HG03103 (cell line): ENCODE measurements around the gene ANO10.

Source experiments
- ATAC-seq: cut with Tn5 transposase; IDR thresholded peaks from one replicate; pipeline ENCODE4 v1.9.1; 2021; ENCODE audit warnings: low read depth; ENCODE audit not compliant: unreplicated experiment

Gene ANO10

DNA sequence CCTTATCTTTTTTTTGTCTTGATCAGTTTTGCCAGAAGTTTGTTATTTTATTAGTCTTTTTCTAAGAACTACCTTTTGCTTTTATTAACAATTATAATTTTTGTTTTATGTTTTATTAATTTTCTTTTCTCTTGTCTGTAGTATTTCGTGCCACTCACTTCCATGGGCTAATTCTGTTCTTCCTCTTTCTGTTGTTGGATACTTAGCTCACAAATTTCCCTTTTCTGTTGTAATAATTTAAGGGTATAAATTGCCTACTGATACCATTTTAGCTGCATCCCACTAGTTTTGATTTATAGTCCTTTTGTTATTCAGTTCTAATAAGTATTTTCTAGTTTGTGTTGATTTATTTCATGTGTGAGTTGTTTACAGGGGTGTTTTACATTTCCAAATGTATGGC is 286.8 kb downstream of the ANO10 start:
- ATAC-seq, result no peak

DNA sequence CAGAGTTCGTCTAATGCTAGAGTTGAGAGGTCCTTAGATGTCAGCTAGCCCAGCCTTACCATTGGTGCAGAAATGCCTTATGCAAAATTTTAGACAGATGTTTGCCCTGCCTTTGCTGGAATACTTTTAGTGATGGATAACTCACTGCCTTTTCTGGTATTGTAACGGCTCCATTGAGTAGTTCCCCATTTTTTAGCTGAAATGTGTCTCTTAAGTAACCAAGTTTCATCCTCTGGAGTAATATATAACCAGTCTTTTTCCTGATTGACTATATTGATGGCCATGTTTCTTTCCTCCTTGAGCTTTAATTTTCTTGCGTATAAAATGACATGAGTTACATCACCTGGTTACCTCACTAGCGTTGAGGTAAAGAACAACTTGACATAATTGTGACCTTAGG is 290.4 kb downstream of the ANO10 start:
- ATAC-seq, result no peak

- no peak for ATAC-seq
These were observed 290.8 kb downstream of the ANO10 start for GRCh38 chr3:43330981-43331380.

- no peak for ATAC-seq
These were observed 293.2 kb downstream of the ANO10 start for GRCh38 chr3:43328653-43329052.

DNA sequence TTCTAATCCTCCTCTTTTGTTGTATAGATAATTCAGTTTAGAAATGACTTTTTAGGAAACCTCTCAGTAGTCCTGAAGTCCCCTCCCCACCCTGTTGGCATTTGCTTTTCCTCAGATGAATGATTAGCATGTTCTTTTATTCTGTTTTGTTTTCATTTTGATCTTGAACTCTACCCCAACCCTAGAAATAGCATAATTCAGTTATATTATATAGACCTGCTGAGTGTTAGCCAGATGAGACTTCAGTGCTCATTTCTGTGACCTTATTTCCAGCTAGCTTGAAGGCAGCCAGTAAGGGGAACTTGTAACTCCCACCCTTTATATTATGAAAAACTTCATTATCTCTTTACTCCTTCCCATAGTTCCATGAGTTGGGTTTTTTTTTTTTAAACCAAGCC is 294.2 kb downstream of the ANO10 start:
- ATAC-seq, result peak; percentile 20

GRCh38 chr3:43326891-43327581 is 294.8 kb downstream of the ANO10 start:
- peak; percentile 70 for ATAC-seq

- no peak for ATAC-seq
These were observed 298.3 kb downstream of the ANO10 start for GRCh38 chr3:43323541-43323940.

- no peak for ATAC-seq
These were observed 301.5 kb downstream of the ANO10 start for GRCh38 chr3:43320288-43320687.

DNA sequence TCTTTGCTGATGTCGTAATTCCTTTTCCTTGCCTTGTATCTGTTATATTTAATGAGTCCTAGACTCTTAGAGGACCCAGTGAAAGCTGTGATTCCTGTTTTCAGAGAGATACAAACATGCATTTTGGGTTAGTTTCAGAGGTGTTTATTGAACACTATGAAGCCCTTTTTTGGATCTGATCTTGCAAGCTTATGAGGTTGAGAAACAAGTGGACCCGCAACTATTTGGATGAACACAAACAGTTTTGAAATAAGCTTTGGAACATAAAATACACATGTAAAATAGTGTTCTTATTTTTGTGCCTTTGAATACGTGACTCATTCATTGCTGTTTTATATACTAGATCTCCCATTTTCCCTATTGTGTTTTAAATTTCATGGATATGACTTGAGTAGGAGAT is 302.0 kb downstream of the ANO10 start:
- ATAC-seq, result no peak

DNA sequence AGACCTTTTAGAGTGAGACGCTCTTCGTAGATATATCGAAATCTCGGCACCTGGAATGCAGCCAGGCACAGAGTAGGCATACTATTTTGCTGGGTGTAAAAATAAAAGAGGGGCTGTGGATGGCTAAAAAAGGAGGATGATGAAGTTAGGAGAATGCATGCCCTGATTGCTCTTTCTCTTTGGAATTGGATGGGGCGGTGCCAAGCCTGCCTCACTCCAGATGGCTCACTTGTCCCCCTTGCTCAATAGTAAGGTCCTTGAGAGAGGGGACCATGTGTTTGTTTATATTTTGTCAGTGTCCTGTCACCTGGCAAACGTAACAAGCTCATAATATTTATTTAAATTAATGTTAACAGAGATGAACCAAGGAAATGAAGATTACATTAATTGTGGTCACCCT is 302.4 kb downstream of the ANO10 start:
- no peak for ATAC-seq

DNA sequence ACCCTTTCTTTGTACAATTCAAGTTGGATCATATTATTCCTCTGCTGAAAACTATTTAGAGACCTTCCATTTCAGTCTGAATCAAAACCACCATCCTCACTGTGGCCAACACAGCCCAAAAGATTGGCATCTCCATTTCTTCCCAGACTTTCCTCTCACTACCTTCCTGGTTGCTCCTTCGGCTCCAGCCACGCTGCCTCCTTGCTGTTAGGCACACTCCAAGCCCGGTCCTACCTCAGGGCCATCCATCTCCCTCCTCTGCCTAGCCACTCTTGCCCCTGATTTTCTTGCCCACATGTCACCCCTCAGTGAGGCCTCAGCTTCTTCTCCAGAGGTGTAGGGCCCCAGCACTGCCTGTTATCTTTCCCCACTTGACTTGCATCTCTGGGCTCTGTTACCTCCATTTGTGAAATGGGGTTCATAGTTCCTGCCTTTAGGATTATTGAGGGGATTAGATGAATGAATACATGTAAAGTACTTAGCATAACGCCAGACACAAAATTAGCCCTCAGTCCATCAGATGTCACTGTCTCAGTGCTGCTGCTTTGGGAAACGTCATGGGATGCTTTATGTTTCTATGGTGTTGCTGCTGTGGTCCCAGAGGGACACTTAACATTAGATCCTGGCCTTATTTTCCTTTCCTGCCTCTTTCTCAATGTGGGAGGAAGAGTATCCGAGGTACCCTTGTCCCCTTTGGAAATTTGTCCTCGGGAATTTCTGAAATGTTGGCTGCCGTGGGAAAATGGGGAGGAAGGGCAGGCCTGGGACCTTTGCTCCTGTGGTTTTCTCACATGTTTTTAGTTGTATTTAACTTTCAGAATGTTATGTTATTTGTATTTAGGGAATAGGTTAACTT is 304.1 kb downstream of the ANO10 start:
- ATAC-seq, result no peak

GRCh38 chr3:43316783-43317460 is 304.9 kb downstream of the ANO10 start:
- ATAC-seq, result no peak
